Hepatocyte (in vitro differentiated cells): Measurements from ENCODE around the gene CCDC187.

Experiments
- CTCF ChIP-seq: fragments of 200-600 bp; sonication (generic); IDR thresholded peaks from 2 replicates; pipeline ENCODE4 v1.5.1; 2016; ENCODE audit warnings: antibody characterized with exemption, mild to moderate bottlenecking; ENCODE audit not compliant: poor library complexity
- EZH2phosphoT487 ChIP-seq: fragments of 200-600 bp; sonication (generic); IDR thresholded peaks from one replicate; pipeline ENCODE4 v1.6.1; 2018; ENCODE audit warnings: antibody characterized with exemption, mild to moderate bottlenecking, low read depth, moderate library complexity; ENCODE audit not compliant: unreplicated experiment, severe bottlenecking

GRCh38 chr9:136238342-136238732 lies 65.6 kb downstream of the CCDC187 start:
- no peak for TF ChIP-seq CTCF
- TF ChIP-seq EZH2phosphoT487 = no peak
